DMS79 treated with DMSO at 0.1 percent for 48 hours (cell line): ENCODE measurements around the gene LTA4H.

Source experiments
- DNase-seq: peaks from one replicate; lab custom pipeline; 2025; lab: John Stamatoyannopoulos, UW

LTA4H gene

DNA sequence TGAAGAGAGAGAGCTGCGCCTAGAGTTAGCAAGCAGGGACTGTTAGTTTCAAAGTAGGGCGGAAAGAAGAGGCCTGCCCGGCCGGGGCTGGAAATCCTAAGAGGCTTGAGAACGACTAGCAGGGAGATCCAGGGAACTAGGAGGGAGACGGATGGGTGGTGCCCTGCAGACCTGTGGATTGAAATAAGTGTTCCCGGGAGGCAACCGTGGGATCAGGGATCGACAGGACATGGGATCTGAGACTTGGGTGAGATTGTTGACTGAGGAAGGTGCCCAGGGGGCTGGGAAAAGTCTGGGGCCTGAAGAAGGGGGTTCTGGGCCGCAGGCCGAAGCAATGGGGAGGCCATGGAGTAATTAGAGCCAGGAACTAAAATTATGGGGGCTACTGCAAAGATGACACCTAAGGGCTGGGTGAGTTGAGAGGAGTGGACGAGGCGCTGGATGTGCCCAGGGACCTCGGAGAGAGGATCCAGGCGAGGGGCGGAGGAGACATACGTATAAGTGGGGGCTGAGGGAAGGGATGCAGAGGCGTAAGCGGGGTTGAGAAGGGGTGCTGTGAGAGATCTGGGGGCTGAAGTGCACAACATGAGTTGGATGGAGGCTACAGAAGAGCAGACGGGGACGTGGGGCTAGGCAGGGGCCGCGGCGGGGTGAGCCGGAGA is 635 bp downstream of the LTA4H start:
- DNase-seq, result peak; percentile 43

DNA sequence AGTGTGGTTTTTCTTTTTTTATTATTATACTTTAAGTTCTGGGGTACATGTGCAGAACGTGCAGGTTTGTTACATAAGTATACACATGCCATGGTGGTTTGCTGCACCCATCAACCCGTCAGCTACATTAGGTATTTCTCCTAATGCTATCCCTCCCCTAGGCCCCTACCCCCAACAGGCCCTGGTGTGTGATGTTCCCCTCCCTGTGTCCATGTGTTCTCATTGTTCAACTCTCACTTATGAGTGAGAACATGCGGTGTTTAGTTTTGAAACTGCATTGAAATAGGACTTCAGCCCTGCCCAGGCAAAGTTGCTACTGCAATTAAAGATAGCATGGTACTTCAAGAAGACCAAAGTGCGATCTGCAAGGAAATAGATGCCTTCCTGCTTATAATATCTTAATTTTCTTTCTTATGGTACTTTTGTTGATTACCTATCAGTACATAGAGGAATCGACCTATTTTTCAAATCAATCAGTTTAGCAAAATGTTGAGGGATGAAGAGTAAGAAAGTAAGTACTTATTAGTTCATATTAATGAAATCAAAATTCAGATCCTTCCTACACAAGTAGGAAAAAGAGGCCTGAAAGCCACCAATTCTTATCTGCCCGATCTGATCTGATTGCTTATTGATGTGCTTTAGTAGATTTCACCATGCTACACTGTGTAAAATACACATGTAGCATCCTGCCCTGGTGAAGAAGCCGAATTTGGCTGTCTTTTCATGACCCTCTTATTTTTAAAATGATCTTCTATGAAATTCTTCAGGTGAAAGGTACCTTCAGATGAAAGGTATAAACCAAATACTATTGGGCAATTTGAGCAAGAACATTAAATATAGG is 1.6 kb downstream of the LTA4H start:
- DNase-seq, result no peak

DNA sequence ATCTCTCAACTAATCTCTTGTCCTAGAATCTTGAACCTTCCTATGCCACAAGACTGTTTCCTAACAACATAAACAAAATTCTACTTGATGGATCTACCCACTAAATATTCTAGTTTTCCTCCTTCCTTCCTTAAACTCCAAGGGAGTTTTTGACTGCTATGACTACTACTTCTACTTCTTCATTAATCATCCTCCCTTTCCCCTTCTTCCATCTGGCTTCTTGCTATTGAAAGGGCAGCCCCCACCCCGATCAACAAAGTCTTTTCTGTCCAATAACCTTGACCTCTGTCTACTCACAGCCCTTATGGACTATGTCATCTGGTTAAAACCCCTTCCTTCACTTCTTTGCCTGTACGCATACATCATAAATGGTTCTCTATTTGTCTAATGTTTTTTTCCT is 5.6 kb downstream of the LTA4H start:
- DNase-seq, result no peak

DNA sequence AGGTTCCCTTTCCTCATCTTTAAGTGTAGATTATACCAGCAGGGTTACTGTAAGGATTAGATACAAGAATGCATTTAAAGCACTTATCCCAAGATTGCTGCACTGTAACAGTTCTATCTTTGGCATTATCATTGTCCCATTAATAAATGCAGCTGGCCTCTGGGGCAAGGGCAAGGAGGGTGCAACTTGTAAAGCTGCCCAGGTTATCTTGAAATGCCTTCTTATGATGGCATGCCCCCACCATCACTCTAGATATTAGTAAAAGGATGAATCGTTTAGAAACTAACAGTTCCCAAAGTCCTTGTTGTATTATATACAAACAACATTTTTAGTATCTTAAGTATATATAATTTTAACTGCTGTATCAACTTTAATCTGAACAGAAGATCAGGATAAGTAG is 6.8 kb downstream of the LTA4H start:
- no peak for DNase-seq

DNA sequence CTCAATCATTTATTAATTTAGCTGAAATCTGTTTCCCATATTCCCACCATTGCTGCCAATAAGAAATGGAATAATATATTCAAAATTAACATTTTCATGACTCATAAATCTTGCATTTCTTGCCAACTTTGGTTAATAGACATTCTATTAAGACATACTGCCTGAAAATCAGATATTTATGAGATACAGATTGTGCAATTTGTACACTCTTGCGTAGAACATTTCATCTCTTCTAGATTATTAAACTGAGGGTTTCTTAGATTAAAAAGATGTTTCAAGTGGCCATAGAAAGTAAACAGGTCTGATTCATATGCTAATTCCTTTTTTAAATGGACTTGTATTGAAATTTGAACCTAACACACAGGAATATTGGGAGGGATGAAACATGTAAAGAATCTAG is 9.1 kb downstream of the LTA4H start:
- no peak for DNase-seq

DNA sequence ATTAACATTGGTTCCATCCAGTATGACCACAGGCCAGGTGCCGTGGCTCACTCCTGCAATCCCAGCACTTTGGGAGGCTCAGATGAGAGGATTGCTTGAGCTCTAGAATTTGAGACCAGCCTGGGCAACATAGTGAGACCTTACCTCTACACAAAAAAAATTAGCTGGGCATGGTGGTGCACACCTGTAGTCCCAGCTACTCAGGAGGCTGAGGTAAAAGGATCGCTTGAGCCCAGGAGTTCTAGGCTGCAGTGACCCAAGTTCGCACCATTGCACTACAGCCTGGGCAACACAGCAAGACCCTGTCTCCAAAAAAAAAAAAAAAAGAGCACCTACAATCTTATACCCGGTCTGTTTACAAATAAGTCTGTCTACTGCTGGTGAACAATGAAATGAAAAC is 9.9 kb downstream of the LTA4H start:
- DNase-seq, result no peak

DNA sequence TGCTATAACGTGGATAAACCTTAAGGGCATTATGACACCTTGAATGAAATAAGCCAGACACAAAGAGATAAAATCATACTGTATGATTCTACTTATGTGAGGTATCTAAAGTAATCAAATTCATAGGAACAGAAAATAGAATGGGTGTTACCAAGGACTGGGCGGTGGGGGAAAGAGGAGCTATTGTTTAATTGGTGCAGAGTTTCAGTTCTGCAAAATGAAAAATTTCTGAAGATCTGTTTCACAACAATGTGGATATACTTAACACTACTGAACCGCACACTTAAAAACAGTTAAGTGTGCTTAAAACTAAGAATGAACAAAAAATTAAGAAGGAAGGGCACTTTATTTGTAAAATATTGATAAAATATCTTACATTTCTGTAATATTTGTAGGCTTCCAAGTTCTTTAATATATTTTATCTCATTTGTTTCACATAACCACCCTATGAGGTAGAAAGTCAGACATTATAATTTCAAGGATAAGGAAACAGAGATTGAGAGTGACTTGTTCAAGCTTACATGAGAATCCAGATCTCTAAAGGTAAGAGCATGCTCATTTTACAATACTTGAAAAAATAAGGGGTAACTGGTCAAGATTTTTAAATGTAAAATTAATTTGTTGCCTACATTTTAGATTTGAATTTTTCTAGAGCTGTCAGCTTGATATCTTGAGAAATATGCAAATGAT is 14.9 kb downstream of the LTA4H start:
- no peak for DNase-seq

DNA sequence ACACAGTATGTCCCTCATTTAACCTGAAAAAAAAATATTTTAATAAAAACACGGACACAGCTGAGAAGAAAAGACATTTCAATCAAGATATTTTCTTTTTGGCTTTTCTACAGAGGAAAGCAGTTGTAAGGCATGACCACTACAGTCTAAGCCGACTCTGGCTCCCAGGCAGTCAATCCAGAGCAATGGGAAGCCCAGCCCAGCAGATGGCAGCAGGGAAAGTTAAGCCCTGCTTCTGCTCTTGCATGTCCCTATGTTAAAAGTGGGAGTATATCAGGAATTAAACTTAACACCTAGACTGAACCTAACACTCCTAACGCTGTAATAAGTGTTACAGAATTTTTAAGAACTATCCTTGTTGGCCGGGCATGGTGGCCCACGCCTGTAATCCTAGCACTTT is 19.7 kb downstream of the LTA4H start:
- DNase-seq, result no peak

DNA sequence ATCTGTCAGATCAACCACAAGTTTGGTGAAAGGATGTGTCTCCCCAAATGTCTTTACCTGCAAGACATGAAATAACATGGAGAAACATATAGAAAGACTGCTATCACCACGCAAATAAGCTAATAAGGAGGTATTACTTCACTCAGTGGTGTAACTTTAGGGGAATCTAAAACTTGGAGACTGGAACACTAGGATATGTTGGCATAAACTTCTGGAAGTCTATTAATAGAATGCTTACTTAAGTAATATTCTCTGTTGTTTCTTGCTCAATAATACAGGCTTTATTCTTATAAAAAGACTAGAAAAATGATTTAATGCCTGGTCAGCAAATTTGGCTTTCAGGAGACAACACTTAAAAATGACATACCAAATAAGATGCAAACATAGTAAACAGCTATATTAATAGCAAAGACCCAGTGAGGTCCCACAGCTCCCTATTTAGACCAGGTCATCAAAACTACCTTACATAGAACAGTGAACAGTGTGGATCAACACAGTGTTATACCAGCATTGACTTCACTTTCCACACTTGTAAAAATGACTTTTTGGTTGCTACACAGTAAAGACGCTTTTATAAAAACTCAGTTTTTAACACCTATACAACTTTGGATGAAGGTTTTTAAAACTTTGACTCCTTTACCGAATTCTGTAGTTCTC is 20.3 kb downstream of the LTA4H start:
- DNase-seq, result no peak

DNA sequence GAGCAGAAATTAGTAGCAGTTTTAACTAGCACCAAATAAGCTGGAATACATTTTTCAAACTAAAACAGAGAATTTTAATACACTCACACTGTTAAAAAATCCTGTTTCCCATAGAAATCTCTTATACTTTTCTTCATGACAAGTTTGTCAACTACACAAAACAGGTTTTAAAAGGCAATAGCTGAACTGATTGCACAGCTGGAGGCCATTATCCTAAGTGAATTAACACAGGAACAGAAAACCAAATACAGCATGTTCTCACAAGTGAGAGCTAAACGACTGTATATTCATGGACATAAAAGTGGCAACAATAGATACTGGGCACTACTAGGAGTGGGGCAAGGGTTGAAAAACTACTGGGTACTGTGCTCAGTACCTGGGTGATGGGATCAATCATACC is 27.7 kb downstream of the LTA4H start:
- no peak for DNase-seq

DNA sequence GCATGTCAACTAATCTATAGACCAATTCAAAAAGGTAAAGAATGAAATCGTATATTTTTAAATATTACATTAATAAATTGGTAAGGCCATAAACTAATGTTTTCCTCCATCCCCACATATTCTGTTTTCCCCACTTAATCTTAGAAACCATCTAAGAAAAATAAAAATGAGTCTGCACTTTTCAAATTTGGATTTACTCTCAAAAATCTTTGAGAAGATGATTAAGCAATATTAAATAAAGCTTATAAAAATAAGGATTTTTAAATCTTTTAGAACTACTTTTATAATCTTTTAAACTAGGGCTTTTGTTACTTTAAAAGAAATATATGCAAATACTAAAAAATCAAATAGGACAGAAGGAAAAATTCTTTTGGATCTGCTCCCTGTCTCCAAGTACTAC is 28.7 kb downstream of the LTA4H start:
- DNase-seq, result no peak

DNA sequence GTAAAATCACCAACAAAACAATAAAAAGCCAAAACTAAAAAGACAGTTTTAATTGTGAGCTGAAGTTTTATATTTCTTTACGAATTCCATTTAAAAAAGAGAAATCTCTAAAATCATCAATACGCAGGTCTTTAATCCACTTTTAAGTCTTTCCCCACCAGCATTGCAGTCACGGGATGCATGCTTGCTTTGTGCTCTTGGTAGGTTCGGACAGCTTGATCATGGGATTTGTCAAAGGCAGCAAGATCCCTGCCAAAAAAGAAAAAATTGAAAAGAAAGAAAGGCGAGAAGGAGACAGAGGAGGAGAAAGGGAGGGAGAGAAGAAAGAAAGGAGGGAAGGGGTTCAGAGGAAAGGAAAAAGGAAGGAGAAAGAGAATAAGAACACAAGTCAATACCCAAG is 34.5 kb downstream of the LTA4H start:
- no peak for DNase-seq

DNA sequence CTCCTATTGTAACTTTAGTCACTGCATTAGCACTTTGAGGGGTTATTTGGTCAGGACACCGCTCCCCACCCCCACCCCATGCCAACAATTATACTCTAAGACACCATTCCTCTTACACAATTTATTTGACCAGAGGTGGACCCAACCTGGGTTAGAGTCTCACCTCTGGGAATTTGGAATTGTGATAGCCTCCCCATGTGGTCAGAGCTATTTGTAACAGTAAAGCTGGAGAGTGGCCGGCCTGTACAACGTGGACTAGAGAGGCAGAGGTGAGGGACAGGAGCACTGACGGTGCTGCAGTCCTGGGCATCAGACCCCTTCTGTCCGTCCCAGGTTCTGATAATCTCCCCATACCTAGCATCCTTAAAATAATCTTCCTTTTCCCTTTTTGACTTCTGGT is 35.9 kb downstream of the LTA4H start:
- DNase-seq, result no peak

DNA sequence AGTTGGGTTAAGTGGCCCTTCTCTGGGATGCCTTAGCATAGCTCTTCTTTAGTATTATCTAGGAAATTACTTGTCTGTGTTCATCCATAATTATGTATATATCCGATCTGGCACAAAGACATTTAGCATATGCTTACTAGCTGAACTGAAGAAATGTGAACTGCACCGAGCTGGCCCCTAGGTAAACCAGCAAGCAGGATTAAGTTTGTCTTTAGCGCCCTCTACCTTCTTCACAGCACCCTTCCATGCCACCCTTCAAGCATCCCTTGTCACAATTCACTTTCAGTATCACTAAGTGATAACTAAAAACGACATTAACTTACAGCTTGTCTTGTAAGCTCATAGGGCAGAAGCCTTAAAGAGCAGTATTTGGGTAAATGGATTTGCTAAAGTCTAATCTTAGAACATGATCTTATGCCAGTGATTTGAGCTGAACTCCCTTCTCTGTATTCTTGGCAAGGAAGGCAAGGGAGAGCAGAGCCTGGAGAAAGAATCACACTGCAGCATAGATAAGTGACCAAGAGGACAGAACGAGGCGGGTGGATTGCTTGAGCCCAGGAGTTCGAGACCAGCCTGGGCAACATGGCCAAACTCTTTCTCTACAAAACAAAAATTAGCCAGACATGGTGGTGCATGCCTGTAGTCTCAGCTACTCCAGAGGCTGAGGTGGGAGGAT is 36.6 kb downstream of the LTA4H start:
- peak; percentile 59 for DNase-seq

DNA sequence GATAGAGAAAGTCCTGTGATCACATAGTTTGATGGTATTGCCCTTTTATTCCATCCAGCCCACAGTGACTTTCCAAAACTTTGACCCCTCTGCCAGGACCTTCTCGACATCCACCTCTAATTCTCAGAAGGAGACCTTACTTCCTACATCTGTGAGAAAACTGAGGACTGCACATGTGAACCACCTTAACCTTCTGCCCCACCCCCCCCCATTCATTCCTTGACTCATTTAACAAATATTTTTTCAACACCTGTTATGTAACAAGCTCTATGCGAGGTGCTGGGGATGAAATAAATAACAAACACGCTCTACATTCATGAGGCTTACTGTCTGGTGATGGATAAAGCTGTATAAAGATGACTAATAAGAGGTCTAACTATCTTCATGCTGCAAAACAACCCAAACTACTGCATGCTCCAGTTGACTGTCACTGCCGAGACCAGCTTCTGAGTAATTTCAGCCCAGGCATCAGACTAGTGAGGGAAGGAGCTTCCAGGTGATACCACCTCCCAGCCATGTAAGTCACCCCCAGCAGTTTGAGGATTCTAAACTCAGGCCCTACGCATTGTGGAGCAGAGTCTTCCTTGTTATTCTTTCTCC is 37.4 kb downstream of the LTA4H start:
- DNase-seq, result no peak

DNA sequence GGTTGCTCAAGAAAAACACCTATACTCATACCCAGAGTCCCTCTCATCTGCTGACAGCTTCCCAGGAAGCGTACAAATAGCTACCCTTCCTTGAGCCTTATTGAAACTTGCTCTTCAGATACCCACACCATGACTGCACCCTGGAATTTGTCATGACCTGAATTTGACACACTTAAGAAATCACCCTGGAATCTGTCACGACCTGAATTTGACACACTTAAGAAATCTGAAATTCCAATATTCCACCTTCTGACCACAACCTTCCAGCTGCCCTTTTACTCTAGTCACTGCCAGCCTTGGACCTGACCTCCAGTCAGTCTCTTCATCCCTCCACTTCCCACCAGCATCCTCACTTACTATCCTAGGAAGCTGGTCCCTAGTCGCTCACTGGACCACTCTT is 38.1 kb downstream of the LTA4H start:
- no peak for DNase-seq

DNA sequence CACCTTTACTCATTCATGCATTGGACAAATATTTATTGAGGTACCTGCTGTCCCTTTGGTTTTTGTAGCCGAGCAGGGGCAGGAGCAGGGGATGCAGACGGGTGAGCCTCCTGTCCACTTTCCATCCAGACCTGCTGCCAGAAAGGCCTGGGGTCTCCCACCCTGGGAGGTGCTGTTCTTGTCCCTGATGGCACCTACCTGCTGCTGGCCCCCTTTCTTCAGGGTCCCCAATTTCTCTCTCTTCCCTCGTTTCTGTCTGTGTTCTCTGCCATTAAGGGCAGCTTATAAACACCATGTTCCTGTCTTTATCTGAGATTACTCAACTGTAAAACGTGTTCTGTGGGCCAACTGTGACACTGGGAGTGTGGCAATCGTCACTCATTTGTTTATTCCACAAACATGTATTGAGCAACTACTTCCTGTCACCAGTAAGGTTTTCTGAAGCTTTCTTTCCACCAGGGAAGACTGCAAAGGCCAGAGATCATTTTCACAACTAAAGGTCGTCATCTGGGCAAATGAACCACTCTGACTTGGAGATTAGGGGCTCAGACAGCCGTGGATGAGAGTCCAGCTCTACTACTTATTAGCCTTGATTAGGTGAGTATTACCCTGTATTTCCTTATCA is 39.2 kb downstream of the LTA4H start, which contains the start of gene HAL:
Gene HAL (minus strand): TSS at position 311 of the 625 bp plus-strand sequence. CDS start 434 bp downstream, outside the sequence.
- no peak for DNase-seq

DNA sequence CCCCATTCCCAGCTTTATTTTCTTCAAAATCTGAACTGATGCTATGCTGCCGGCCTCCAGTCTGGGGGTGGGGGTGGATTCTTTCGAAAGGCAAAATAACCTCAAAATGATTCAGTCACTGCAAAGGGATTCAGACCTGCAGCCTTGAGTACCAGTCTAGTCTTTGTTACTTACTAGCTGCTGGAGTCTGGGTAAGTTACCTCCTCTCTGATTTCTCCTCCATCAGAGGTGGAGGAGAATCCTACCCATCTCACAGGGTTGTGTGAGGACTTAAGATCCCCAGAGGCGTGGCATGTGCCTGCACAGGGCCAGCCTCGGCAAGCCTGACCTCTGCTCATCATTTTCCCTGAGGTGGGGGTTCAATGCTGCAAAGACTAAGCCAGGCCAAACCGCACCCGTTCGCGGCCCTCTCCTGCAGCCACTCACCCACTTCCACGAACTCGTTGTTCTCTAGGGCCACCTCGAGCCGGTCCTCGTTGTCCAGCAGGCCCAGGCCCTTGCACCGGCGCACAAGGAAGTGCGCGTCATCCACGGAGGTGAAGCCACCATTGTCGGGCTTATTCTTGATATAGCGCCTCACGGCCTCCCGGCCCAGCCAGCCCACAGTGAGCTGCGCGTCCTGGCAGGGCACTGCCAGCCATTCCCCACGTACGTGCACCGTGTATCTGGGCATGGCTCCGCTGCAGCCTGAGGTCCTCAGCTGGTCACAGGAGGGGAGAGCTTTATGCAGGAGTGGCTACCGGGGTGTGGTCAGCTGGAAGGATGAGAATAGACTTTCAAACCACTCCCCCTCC is 40.0 kb downstream of the LTA4H start:
- DNase-seq, result no peak

DNA sequence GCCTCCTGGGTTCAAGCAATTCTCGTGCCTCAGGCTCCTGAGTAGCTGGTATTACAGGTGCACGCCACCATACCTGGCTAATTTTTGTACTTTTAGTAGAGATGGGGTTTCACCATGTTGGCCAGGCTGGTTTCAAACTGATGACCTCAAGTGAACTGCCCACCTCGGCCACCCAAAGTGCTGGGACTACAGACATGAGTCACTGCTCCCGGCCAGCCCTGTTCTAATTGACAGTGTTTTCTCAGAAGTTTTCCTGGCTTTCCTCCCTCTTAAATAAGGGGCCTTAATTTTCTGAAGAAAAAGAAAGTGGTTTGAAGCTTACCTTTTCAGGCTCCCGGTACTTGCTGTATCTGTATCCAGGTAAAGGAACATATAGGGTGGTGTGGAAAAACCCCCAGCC is 40.9 kb downstream of the LTA4H start:
- no peak for DNase-seq

DNA sequence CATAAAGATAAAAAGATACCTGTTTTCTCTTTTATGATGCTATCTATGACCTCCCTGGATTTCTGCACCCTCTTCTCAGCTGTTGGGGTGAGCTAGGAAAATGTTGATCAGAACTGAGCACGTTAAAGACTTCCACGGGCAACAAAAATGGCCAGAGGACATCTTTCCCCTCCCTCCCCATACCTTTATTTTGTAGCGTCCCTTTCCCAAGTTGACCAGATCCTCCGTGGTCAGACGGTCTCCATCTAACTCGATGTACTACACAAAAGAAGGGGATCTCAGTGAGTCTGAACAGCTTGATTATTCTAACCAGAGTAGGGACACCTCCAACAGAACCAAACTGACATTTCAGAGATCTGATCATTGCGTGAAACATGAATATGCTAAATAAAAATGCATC is 41.5 kb downstream of the LTA4H start:
- DNase-seq, result no peak
